NCI-H1417 treated with DMSO at 0.1 percent for 48 hours (cell line): ENCODE results near the gene ELOVL6.
"Not testable (repeated sequence)": the region's sequence is repeated elsewhere in the genome, so short reads cannot be mapped to it uniquely, and the experiment has no call there.

ENCODE experiments used
- DNase-seq: peaks from one replicate; lab custom pipeline; 2025; lab: John Stamatoyannopoulos, UW

ELOVL6 gene

DNA sequence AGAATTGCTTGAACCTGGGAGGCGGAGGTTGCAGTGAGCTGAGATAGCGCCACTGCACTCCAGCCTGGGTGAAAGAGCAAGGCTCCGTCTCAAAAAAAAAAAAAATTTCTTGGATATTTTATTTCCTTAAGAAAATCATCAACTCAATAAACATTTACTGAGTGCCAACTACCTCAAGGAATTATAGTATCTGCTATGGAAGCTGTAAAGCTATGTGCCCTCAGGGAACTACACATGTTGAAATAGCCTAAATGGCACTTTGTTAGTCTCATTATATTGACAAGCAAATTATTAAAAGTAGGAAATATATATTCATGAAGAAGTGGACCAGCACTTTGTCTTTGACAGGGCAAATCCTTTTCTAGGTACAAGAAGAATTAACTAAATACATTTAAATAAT, 40.8 kb downstream of the ELOVL6 start:
- DNase-seq = no peak

DNA sequence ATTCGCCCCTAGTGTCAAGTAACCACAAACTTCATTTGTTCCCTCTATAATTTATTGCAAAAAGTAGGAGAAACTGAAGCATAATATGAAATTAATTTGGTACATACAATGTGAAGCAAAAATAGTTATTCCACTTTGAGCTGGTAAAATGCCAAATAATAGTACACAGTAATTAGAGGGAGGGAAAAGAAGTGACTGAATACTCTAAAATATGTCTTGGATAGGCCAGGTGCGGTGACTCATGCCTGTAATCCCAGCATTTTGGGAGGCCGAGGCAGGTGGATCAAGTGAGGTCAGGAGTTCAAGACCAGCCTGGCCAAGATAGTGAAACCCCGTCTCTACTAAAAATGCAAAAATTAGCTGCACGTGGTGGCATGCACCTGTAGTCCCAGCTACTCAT, 41.2 kb downstream of the ELOVL6 start:
- DNase-seq = not testable (repeated sequence)

DNA sequence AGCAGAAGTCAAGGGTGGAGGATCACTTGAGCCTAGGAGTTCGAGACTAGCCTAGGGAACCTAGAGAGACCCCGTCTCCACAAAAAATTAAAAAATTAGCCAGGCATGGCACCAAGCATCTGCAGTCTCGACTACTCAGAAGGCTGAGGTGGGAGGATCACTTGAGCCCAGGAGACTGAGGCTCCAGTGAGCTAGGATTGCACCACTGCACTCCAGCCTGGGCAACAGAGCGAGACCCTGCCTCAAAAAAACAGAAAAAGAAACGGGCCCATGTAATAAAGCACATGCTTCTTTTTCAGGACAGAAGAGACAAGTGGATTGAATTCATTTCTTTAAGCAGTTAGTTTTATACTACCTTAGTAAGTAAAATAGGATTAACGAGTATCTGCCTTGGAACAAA, 42.0 kb downstream of the ELOVL6 start:
- no peak for DNase-seq

GRCh38 chr4:110155654-110156053, 42.8 kb downstream of the ELOVL6 start:
- no peak for DNase-seq

DNA sequence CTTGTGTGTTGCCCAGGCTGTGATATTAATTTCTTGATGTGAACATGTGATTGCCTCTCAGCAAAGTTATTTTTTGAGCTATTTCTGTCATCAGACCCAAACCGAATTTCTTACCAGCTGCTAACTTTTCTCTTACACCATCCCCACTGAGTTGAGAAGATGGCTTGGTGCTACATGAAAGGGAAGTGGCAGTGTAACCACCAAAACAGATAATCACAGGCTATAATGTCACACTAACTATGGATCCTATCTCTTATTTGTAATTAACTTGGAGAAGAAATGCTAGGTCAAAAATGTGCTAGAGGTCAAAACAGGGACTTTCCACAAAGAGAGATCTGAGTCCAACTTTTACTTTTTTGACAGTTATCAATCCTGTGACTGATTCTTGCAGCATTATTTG, 43.8 kb downstream of the ELOVL6 start:
- DNase-seq = no peak

DNA sequence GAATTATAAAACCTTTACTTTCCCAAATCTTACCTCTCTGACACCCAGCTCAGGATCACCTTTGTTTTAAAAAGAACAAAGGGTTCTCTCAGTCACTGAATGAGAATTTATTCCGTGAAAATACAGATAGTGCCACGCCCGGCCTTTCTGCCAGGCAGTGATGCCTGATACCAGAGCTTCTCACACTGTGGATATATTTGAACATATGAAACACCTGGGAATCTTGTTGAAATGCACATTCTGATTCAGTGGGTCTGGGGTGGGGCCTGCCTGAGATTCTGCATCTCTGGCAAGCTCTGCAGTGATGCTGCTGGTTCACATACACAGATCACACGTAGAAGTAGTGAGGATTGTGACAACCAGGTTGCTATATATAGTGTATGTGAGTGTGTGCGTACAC, 46.0 kb downstream of the ELOVL6 start:
- no peak for DNase-seq

- DNase-seq = no peak
Observed at GRCh38 chr4:110149089-110149488, 49.3 kb downstream of the ELOVL6 start.

DNA sequence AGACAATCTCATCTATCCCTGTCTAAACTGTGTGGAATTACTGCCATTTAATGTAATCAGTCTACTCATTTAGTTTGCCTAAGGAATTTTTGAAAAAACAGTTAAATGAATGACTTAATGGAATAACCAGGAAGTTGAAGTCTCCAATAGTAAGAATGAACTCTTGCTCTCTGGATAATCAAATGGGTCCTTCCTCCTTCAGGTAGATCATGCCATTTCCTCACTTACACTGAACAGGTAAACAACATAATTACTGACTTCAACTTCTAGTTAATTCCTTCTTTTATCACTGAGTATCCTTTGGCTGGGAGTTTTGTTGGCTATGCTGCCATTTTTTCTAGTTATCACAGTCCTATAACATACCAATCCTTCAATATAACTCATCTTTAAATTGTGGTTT, 56.0 kb downstream of the ELOVL6 start:
- DNase-seq = no peak

DNA sequence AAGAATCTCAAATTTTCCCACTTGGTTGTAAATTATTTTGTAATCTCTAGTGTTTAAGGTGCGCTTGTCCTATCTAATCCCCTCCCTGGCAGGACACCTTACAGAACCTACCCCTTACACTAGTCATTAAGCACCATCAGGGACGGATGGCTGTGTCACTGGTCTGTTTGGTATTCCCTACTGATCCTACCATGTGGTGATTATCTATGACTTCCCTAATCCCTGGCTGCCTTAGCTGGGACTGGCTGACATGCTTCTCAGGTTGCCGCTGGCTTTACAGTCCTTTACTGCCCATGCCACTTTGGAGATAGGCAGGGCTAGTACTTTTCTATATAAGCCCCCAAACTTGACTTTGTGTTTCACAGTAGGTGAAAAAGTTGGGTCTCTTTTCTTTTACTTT, 58.6 kb downstream of the ELOVL6 start:
- DNase-seq = no peak

- no peak for DNase-seq
Observed at GRCh38 chr4:110139111-110139510, 59.3 kb downstream of the ELOVL6 start.

DNA sequence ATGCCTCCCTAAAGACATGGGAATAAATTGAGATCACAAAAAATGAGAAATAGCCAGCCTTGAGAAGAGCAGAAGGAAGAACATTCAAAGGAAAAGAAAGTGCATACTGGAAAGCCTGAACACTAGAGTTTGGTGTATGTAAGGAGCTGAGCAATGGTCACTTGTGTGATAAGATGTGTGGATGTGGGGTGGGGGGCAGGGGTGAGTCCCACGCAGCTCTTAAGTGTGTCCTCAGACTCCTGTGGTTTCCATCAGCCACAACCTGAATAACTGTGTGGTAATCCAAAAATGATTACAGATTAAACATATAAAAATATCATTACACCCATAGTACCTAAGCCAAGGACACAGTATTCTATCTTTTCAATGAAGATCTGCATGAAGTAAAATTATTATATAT, 59.9 kb downstream of the ELOVL6 start:
- no peak for DNase-seq

DNA sequence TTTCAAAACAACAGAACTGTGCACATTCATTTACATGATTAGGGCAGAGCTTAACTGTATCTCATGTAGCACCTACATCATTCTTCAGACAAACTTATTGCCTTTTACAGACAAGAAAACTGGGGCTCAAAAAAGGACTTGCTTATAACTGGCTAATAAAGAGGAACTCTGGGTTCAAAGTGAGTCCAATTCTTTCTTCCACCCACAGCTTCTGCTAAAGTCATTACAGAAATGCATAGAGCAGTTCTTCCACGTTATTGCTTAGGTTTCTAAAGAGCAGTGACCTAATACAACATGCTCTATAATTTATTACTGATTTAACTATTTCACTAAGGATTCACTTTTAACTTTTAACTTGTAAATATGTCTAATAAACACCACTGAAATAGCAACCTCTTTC, 60.6 kb downstream of the ELOVL6 start:
- no peak for DNase-seq

- DNase-seq = no peak
Observed at GRCh38 chr4:110135523-110135922, 62.9 kb downstream of the ELOVL6 start.

- no peak for DNase-seq
Observed at GRCh38 chr4:110135076-110135475, 63.3 kb downstream of the ELOVL6 start.

GRCh38 chr4:110134269-110134869, 64.0 kb downstream of the ELOVL6 start:
- DNase-seq = no peak

- DNase-seq = no peak
Observed at GRCh38 chr4:110132816-110133719, 65.3 kb downstream of the ELOVL6 start.

GRCh38 chr4:110131916-110132315, 66.5 kb downstream of the ELOVL6 start:
- no peak for DNase-seq

GRCh38 chr4:110130576-110131358, 67.6 kb downstream of the ELOVL6 start:
- no peak for DNase-seq

- DNase-seq = no peak
Observed at GRCh38 chr4:110129544-110129943, 68.9 kb downstream of the ELOVL6 start.

- DNase-seq = no peak
Observed at GRCh38 chr4:110128472-110128919, 69.9 kb downstream of the ELOVL6 start.

DNA sequence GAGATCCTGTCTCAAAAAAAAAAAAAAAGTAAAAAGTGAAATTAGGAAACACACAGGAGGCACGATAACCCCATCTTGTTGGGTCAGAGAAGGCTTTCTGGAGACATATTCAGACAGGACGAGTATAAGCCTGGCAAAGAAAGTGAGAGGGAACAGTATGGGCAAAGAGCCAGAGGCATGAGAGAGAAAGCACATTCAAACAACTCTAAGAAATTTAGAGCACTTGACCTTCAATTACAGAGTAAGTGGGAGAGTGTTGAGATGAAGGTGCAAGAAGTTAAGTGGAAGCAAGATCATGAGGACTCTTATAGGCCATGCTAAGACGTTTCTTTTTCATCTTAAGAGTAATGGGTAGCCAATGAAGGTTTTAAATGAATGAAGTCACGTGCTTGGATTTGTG, 70.4 kb downstream of the ELOVL6 start:
- no peak for DNase-seq

DNA sequence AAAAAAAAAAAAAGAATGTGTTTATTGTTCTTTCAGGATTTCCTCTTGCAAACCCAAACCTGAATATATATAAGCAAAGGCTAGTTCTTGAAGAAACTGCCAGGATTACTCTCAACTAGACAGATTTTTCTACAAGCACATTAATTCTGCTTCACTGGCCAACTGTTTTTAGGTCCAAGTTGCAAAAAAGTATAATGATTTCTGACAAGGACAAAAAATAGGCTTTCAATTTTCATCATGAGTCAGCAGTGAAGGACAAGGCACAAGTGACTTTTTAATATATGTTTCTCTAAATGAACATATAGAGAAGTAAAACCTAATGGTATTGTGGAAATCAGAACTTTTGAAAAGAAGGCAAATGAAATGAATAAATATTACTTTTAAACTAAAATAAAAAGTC, 73.7 kb downstream of the ELOVL6 start:
- no peak for DNase-seq

- DNase-seq = no peak
Observed at GRCh38 chr4:110122201-110122600, 76.2 kb downstream of the ELOVL6 start.
